BJ (cell line): ENCODE data around the gene TRIM71. TPM values are rescaled to one million over a fixed set of nuclear protein-coding genes. Genes with fewer than 3 reads are reported as not detected.
"Not testable (repeated sequence)": the region's sequence is repeated elsewhere in the genome, so short reads cannot be mapped to it uniquely, and the experiment has no call there.

Experiments used
- CTCF ChIA-PET: fragments of 350-600 bp; formaldehyde crosslinking; extraction: SDS; loops from one replicate; lab custom pipeline; 2021; ENCODE audit warnings: antibody characterized with exemption, inconsistent platforms; lab: Yijun Ruan, JAX
- POLR2A ChIA-PET: fragments of 300-600 bp; sonication (Branson Sonifier 250); formaldehyde crosslinking; extraction: SDS; loops from one replicate; lab custom pipeline; 2021; ENCODE audit warnings: antibody characterized with exemption; lab: Charles Lee
- DNase-seq: peaks from one replicate; pipeline ENCODE4 v3.0.0-alpha.2; 2011; ENCODE audit warnings: low read depth
- H3K27me3 ChIP-seq: 2 replicates; pipeline ENCODE4 v1.6.0; 2011; ENCODE audit warnings: low read length; ENCODE audit not compliant: control insufficient read depth, insufficient read depth
- H3K36me3 ChIP-seq: 2 replicates; pipeline ENCODE4 v1.5.1; 2011; ENCODE audit warnings: low read length; ENCODE audit not compliant: control insufficient read depth, insufficient read depth
- H3K4me3 ChIP-seq: 2 replicates; pipeline ENCODE4 v1.5.1; 2011; ENCODE audit warnings: low read depth, mild to moderate bottlenecking, control low read depth, low read length
- CTCF ChIP-seq: IDR thresholded peaks from 2 replicates; pipeline ENCODE4 v1.5.1; 2011; ENCODE audit warnings: low read depth, mild to moderate bottlenecking, control low read depth, inconsistent platforms, low read length, moderate library complexity; ENCODE audit not compliant: insufficient read depth
- polyA plus RNA-seq: library from polyadenylated mRNA; depleted of rRNA; stranded (reverse); fragments of >200 nt; gene quantifications from 2 replicates; pipeline ENCODE4 v1.2.3, GENCODE V29; 2011

Gene TRIM71
- polyA plus RNA-seq, 1 experiment: not detected

GRCh38 chr3:32896143-32896542 is 78.3 kb downstream of the TRIM71 start:
- H3K4me3 ChIP-seq: no peak overlapping the region
- TF ChIP-seq CTCF: no peak
- H3K27me3 ChIP-seq: peaks cover 13% of the 10 kb centered on the region
- CTCF ChIA-PET: no interaction called here
- POLR2A ChIA-PET: no interaction called here
- H3K36me3 ChIP-seq: no peaks in the 10 kb centered on the region
- no peak for DNase-seq

- CTCF ChIA-PET: no interaction called here
- Histone ChIP-seq H3K36me3 (no peaks in the 10 kb centered on the region), H3K4me3 (no peak overlapping the region), H3K27me3 (peaks cover 13% of the 10 kb centered on the region)
- POLR2A ChIA-PET: no interaction called here
- no peak for DNase-seq
- TF ChIP-seq CTCF: no peak
Observed at GRCh38 chr3:32897001-32897601, 79.3 kb downstream of the TRIM71 start.

- Histone ChIP-seq H3K27me3 (peaks cover 8% of the 10 kb centered on the region), H3K36me3 (no peaks in the 10 kb centered on the region), H3K4me3 (no peak overlapping the region)
- TF ChIP-seq CTCF: peak; percentile 5; the same call in 1 of the 2 replicates
- ChIA-PET CTCF (interaction anchor here (0.9 kb wide), 1 partner anchor 13 kb away, joined by 4 read pairs; no protein-coding TSS in a partner anchor), POLR2A (no interaction called here)
- DNase-seq: no peak
Observed at GRCh38 chr3:32897981-32898623, 80.3 kb downstream of the TRIM71 start.

- Histone ChIP-seq H3K4me3 (no peak overlapping the region), H3K27me3 (peaks cover 5% of the 10 kb centered on the region), H3K36me3 (no peaks in the 10 kb centered on the region)
- ChIA-PET POLR2A (no interaction called here), CTCF (no interaction called here)
- DNase-seq: no peak
- TF ChIP-seq CTCF: no peak
Observed at GRCh38 chr3:32899265-32899664, 81.5 kb downstream of the TRIM71 start.

GRCh38 chr3:32901005-32901932 is 83.5 kb downstream of the TRIM71 start:
- no peaks in the 10 kb centered on the region for H3K36me3 ChIP-seq
- DNase-seq: peak; percentile 26
- H3K4me3 ChIP-seq: no peak overlapping the region
- ChIA-PET CTCF (no interaction called here), POLR2A (no interaction called here)
- H3K27me3 ChIP-seq: peaks cover 4% of the 10 kb centered on the region; the same call in 1 of the 2 replicates
- no peak for TF ChIP-seq CTCF

GRCh38 chr3:32902887-32903371 is 85.1 kb downstream of the TRIM71 start:
- POLR2A ChIA-PET, H3K27me3 ChIP-seq, H3K36me3 ChIP-seq, H3K4me3 ChIP-seq, DNase-seq: not testable (repeated sequence)
- CTCF ChIA-PET: interaction anchor here (1.0 to 1.1 kb wide), 2 partner anchors 11 to 144 kb away, joined by 3 read pairs; no protein-coding TSS in a partner anchor
